GM23248 (cell line): Measurements from ENCODE around the gene AGAP2.

Experiments used
- EZH2 ChIP-seq: fragments of 200-600 bp; sonication (generic); IDR thresholded peaks from 2 replicates; pipeline ENCODE4 v1.6.1; 2018; ENCODE audit warnings: antibody characterized with exemption, mild to moderate bottlenecking; ENCODE audit not compliant: insufficient read depth, poor library complexity, severe bottlenecking
- EZH2phosphoT487 ChIP-seq: fragments of 200-600 bp; sonication (generic); IDR thresholded peaks from 2 replicates; pipeline ENCODE4 v1.6.1; 2018; ENCODE audit warnings: antibody characterized with exemption, moderate library complexity, mild to moderate bottlenecking, low read depth; ENCODE audit not compliant: insufficient read depth

DNA sequence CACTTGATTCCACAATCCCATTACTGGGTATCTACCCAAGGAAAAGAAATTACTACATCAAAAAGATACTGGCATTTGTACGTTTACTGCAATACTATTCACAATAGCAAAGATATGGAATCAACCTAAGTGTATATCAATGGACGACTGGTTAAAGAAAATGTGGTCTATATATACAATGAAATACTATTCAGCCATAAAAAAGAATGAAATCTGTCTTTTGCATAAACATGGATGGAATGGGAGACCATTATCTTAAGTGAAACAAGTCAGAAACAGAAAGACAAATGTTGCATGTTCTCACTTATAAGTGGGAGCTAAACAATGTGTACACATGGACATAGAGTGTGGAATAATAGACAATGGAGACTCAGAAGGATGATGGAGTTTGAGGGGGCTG is 49.6 kb downstream of the AGAP2 start:
- no peak for TF ChIP-seq EZH2
- TF ChIP-seq EZH2phosphoT487: no peak
